Smooth muscle cell (in vitro differentiated cells): ENCODE results near the gene ZNF764. TPM values are rescaled to one million over a fixed set of nuclear protein-coding genes. Genes with fewer than 3 reads are reported as not detected.
A peak's percentile ranks its signal among the peaks of the same experiment; 100 is the strongest.

Source experiments
- DNase-seq: peaks from one replicate; lab custom pipeline; 2025; ENCODE audit not compliant: unreplicated experiment; lab: John Stamatoyannopoulos, UW
- H2AFZ ChIP-seq: fragments of 200-600 bp; sonication (generic); 2 replicates; pipeline ENCODE4 v1.6.0; 2016; ENCODE audit warnings: antibody characterized with exemption, low read depth, mild to moderate bottlenecking
- H3F3A ChIP-seq: fragments of 200-600 bp; sonication (generic); 2 replicates; pipeline ENCODE4 v1.6.0; 2017; ENCODE audit warnings: antibody characterized with exemption, low read depth
- H3K27ac ChIP-seq: fragments of 200-600 bp; sonication (generic); 2 replicates; pipeline ENCODE4 v1.5.1; 2016; ENCODE audit warnings: low read depth, mild to moderate bottlenecking
- H3K27me3 ChIP-seq: fragments of 200-600 bp; sonication (generic); 2 replicates; pipeline ENCODE4 v1.6.1; 2016; ENCODE audit warnings: low read depth, mild to moderate bottlenecking
- H3K36me3 ChIP-seq: fragments of 200-600 bp; sonication (generic); 2 replicates; pipeline ENCODE4 v1.5.1; 2016; ENCODE audit warnings: low read depth
- H3K4me1 ChIP-seq: fragments of 200-600 bp; sonication (generic); 2 replicates; pipeline ENCODE4 v1.5.1; 2016; ENCODE audit warnings: low read depth
- H3K4me2 ChIP-seq: fragments of 200-600 bp; sonication (generic); 2 replicates; pipeline ENCODE4 v1.6.0; 2016; ENCODE audit warnings: mild to moderate bottlenecking
- H3K4me3 ChIP-seq: fragments of 200-600 bp; sonication (generic); 2 replicates; pipeline ENCODE4 v1.5.1; 2016; ENCODE audit warnings: mild to moderate bottlenecking
- H3K79me2 ChIP-seq: fragments of 200-600 bp; sonication (generic); 2 replicates; pipeline ENCODE4 v1.6.0; 2016; ENCODE audit warnings: low read depth, mild to moderate bottlenecking
- H3K9ac ChIP-seq: fragments of 200-600 bp; sonication (generic); 2 replicates; pipeline ENCODE4 v1.6.0; 2016; ENCODE audit warnings: low read depth
- H3K9me3 ChIP-seq: fragments of 200-600 bp; sonication (generic); replicated peaks from 2 replicates; pipeline ENCODE4 v1.5.1; 2016; ENCODE audit warnings: low read depth
- H4K20me1 ChIP-seq: fragments of 200-600 bp; sonication (generic); 2 replicates; pipeline ENCODE4 v1.6.0; 2016; ENCODE audit warnings: low read depth
- CTCF ChIP-seq: fragments of 200-600 bp; sonication (generic); IDR thresholded peaks from 2 replicates; pipeline ENCODE4 v1.5.1; 2017; ENCODE audit warnings: borderline replicate concordance, mild to moderate bottlenecking, antibody characterized with exemption; ENCODE audit not compliant: insufficient read depth, poor library complexity, severe bottlenecking
- WGBS: methylation state at CpG from one replicate; pipeline ENCODE4 v1.1.7; 2016; ENCODE audit warnings: low lambda C conversion rate; 5-methylcytosine and 5-hydroxymethylcytosine counted together
- polyA plus RNA-seq: library from polyadenylated mRNA; unstranded; fragments of >200 nt; fragmentation: Nextera tagmentation; extraction: Ambion mirVana; gene quantifications from 2 replicates; pipeline ENCODE4 v1.2.1, GENCODE V29; 2016
- total RNA-seq: library from RNA; depleted of rRNA; stranded (reverse); fragments of >200 nt; gene quantifications from 2 replicates; pipeline ENCODE4 v1.2.3, GENCODE V29; 2014

The ZNF764 gene
- total and polyA plus RNA-seq, 2 experiments from 2014 or later: 1.6 to 6.5 TPM

GRCh38 chr16:30571445-30572322, 13.5 kb upstream of the ZNF764 start, which contains the start of gene ZNF688:
Gene ZNF688, minus strand, starts transcription at chr16:30571714. Its CDS starts 85 bp downstream, at chr16:30571629.
- DNase-seq: peak; percentile 66
- peak within 1 kb of the TSS; percentile 58 for H3K9ac ChIP-seq
- 1% methylated on average over 59 of the region's 67 CpGs for WGBS
- H4K20me1 ChIP-seq: no peaks in the 10 kb centered on the region
- H3F3A ChIP-seq: peaks cover 6% of the 10 kb centered on the region
- peak within 1 kb of the TSS; percentile 35 for H3K27ac ChIP-seq
- peak within 1 kb of the TSS; percentile 63 for H3K4me3 ChIP-seq
- no peaks in the 10 kb centered on the region for H3K79me2 ChIP-seq
- peaks cover 13% of the 10 kb centered on the region for H3K4me1 ChIP-seq
- peak within 1 kb of the TSS; percentile 53 for H2AFZ ChIP-seq
- H3K9me3 ChIP-seq: no peaks in the 10 kb centered on the region
- no peaks in the 10 kb centered on the region for H3K36me3 ChIP-seq
- H3K27me3 ChIP-seq: no peaks in the 10 kb centered on the region
- H3K4me2 ChIP-seq: peak within 1 kb of the TSS; percentile 91
- TF ChIP-seq CTCF: no peak

GRCh38 chr16:30570636-30571444, 12.7 kb upstream of the ZNF764 start:
- Histone ChIP-seq H4K20me1 (no peaks in the 10 kb centered on the region), H3K4me1 (peaks cover 13% of the 10 kb centered on the region), H3K79me2 (no peaks in the 10 kb centered on the region), H3K27ac (peak overlapping the region; percentile 35), H2AFZ (peak overlapping the region; percentile 53), H3K4me2 (peak overlapping the region; percentile 91), H3F3A (peaks cover 6% of the 10 kb centered on the region), H3K4me3 (peak overlapping the region; percentile 63), H3K27me3 (no peaks in the 10 kb centered on the region), H3K9ac (peak overlapping the region; percentile 58), H3K9me3 (no peaks in the 10 kb centered on the region), H3K36me3 (no peaks in the 10 kb centered on the region)
- no peak for DNase-seq
- no peak for TF ChIP-seq CTCF
- 23% methylated on average over 22 of the region's 22 CpGs for WGBS

GRCh38 chr16:30569746-30570635, 11.8 kb upstream of the ZNF764 start:
- Histone ChIP-seq H3K36me3 (no peaks in the 10 kb centered on the region), H3K27ac (no peak overlapping the region), H2AFZ (no peak overlapping the region), H3K4me1 (peaks cover 13% of the 10 kb centered on the region), H3K27me3 (no peaks in the 10 kb centered on the region), H3K9ac (no peak overlapping the region), H3F3A (peaks cover 6% of the 10 kb centered on the region), H3K79me2 (no peaks in the 10 kb centered on the region), H4K20me1 (no peaks in the 10 kb centered on the region), H3K4me2 (peak overlapping the region; percentile 91), H3K9me3 (no peaks in the 10 kb centered on the region), H3K4me3 (peak overlapping the region; percentile 63)
- WGBS: 96% methylated on average over 38 of the region's 44 CpGs
- no peak for TF ChIP-seq CTCF
- no peak for DNase-seq
